Astrocyte (in vitro differentiated cells and primary cell): ENCODE measurements around the gene COL12A1. TPM values are rescaled to one million over a fixed set of nuclear protein-coding genes. Genes with fewer than 3 reads are reported as not detected.
A peak's percentile ranks its signal among the peaks of the same experiment; 100 is the strongest.

ENCODE experiments used
- DNase-seq: peaks from one replicate; pipeline ENCODE4 v3.0.0-alpha.2; 2010; ENCODE audit warnings: low read depth
- FAIRE-seq: peaks from 2 replicates; lab custom pipeline; 2011; peaks lifted over from hg19 to GRCh38; lab: Jason Lieb, UNC
- H2AFZ ChIP-seq: 2 replicates; pipeline ENCODE4 v1.6.0; 2012; ENCODE audit warnings: low read depth, low read length, inconsistent platforms
- H3K27ac ChIP-seq: 2 replicates; pipeline ENCODE4 v1.5.1; 2011; ENCODE audit warnings: low read depth, low read length, inconsistent platforms
- H3K27me3 ChIP-seq: 2 replicates; pipeline ENCODE4 v1.6.0; 2011; ENCODE audit warnings: low read length, inconsistent platforms; ENCODE audit not compliant: insufficient read depth
- H3K36me3 ChIP-seq: 2 replicates; pipeline ENCODE4 v1.5.1; 2011; ENCODE audit warnings: low read length, inconsistent platforms; ENCODE audit not compliant: insufficient read depth
- H3K4me1 ChIP-seq: 2 replicates; pipeline ENCODE4 v1.5.1; 2011; ENCODE audit warnings: low read length, inconsistent platforms; ENCODE audit not compliant: insufficient read depth
- H3K4me2 ChIP-seq: 2 replicates; pipeline ENCODE4 v1.6.0; 2012; ENCODE audit warnings: low read length, inconsistent platforms
- H3K4me3 ChIP-seq: 2 replicates; pipeline ENCODE4 v1.5.1; 2011; ENCODE audit warnings: low read depth, mild to moderate bottlenecking, low read length, inconsistent platforms; ENCODE audit not compliant: insufficient read depth
- H3K79me2 ChIP-seq: 2 replicates; pipeline ENCODE4 v1.6.0; 2012; ENCODE audit warnings: mild to moderate bottlenecking, low read length, inconsistent platforms; ENCODE audit not compliant: insufficient read depth
- H3K9ac ChIP-seq: 2 replicates; pipeline ENCODE4 v1.6.0; 2012; ENCODE audit warnings: mild to moderate bottlenecking, low read length, inconsistent platforms
- H3K9me3 ChIP-seq: 2 replicates; pipeline ENCODE4 v1.5.1; 2012; ENCODE audit warnings: low read depth, mild to moderate bottlenecking, low read length, inconsistent platforms; ENCODE audit not compliant: insufficient read depth
- H4K20me1 ChIP-seq: 2 replicates; pipeline ENCODE4 v1.6.0; 2012; ENCODE audit warnings: low read length, inconsistent platforms; ENCODE audit not compliant: insufficient read depth
- H3K27ac Mint-ChIP-seq: one replicate; pipeline ENCODE4 v1.8.0; 2021; ENCODE audit warnings: mild to moderate bottlenecking, mixed read lengths; ENCODE audit not compliant: unreplicated experiment
- H3K27me3 Mint-ChIP-seq: one replicate; pipeline ENCODE4 v1.8.0; 2021; ENCODE audit warnings: low read depth, mixed read lengths; ENCODE audit not compliant: unreplicated experiment
- H3K36me3 Mint-ChIP-seq: one replicate; pipeline ENCODE4 v1.8.0; 2021; ENCODE audit warnings: low read depth, mixed read lengths; ENCODE audit not compliant: unreplicated experiment
- H3K4me1 Mint-ChIP-seq: one replicate; pipeline ENCODE4 v1.8.0; 2021; ENCODE audit warnings: low read depth, mixed read lengths; ENCODE audit not compliant: unreplicated experiment
- H3K4me3 Mint-ChIP-seq: one replicate; pipeline ENCODE4 v1.8.0; 2021; ENCODE audit warnings: mild to moderate bottlenecking, moderate library complexity, mixed read lengths; ENCODE audit not compliant: unreplicated experiment
- H3K9me3 Mint-ChIP-seq: one replicate; pipeline ENCODE4 v1.8.0; 2021; ENCODE audit warnings: mild to moderate bottlenecking, mixed read lengths; ENCODE audit not compliant: unreplicated experiment
- CTCF ChIP-seq: IDR thresholded peaks from 2 replicates; pipeline ENCODE4 v1.5.1; 2011; ENCODE audit warnings: low read depth, mild to moderate bottlenecking, inconsistent platforms, low read length, moderate library complexity; ENCODE audit not compliant: insufficient read depth
- EZH2 ChIP-seq: IDR thresholded peaks from 2 replicates; pipeline ENCODE4 v1.6.1; 2012; ENCODE audit warnings: mild to moderate bottlenecking, low read length, inconsistent platforms; ENCODE audit not compliant: insufficient read depth
- total RNA-seq: library from RNA; stranded (reverse); gene quantifications from 2 replicates; pipeline ENCODE4 v1.2.1, GENCODE V29; 2021

Gene COL12A1
- total RNA-seq, 1 donor from 2014 or later, result 106 TPM

DNA sequence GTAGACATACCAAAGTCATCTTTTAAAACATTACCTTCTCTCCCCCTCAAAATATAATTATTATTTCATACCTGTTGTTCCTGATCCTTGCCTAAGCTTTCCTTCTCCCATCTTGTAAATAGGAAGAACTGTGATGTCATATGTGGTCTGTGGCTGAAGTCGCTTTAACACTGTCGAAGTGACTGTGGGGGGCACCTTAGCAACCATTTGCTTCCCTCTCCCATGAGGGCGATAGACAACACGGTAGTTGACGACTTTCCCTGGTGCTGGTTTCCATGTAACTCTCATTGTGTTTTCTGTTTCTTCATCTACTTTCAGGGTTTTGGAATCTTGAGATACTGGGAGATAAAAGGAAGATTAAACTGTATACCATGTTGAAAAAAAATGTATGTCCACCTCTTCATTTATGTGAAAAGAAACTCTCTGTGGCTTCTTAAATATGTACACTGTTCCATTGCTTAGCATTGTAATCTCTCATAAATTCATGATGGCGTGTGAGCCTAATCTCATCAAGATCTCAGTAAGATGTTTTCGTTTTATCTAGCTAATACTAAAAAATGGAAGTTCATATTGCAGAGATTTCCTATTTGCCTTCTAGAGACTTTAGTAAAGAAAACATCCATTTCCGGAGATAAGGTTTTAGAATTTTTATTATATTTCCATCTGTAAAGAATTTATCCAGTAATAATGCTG, 49.5 kb downstream of the COL12A1 start:
- Mint-ChIP-seq H3K36me3 (peaks cover 14% of the 10 kb centered on the region), H3K27me3 (no peaks in the 10 kb centered on the region), H3K27ac (no peak overlapping the region), H3K4me3 (no peak overlapping the region), H3K9me3 (no peaks in the 10 kb centered on the region), H3K4me1 (peaks cover 3% of the 10 kb centered on the region)
- H3K9ac ChIP-seq, result no peak overlapping the region
- H3K4me2 ChIP-seq, result no peak overlapping the region
- H3K9me3 ChIP-seq, result no peaks in the 10 kb centered on the region
- TF ChIP-seq CTCF (no peak), EZH2 (no peak)
- H2AFZ ChIP-seq, result no peak overlapping the region
- peaks cover 4% of the 10 kb centered on the region for H3K79me2 ChIP-seq
- DNase-seq (no peak), FAIRE-seq (no peak)
- no peak overlapping the region for H3K27ac ChIP-seq
- H4K20me1 ChIP-seq, result peaks cover 10% of the 10 kb centered on the region
- no peaks in the 10 kb centered on the region for H3K4me1 ChIP-seq
- no peaks in the 10 kb centered on the region for H3K27me3 ChIP-seq
- H3K4me3 ChIP-seq, result no peak overlapping the region
- peaks cover 6% of the 10 kb centered on the region for H3K36me3 ChIP-seq

DNA sequence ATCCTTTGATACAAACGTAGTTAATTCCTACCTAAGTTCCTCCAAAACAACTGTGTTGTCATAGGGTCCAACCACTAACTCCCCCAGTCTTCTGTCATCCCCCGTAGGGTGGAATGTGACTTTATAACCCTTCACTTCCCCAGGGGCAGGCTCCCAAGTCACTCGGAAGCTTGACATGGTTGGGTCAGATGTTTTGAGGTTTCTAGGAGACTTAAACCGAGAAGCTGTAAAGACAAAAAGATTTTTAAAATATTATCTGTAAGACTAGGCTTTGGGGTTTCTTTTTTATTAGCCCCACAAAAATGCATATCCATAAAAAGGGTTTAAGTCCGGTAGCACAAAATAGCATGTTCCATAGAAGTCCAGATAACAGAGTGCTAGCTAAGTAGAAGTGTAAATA, 50.2 kb downstream of the COL12A1 start:
- no peak for TF ChIP-seq CTCF
- no peak for TF ChIP-seq EZH2
- no peak overlapping the region for H3K4me3 Mint-ChIP-seq
- H3K36me3 ChIP-seq, result peaks cover 6% of the 10 kb centered on the region

GRCh38 chr6:75154973-75155372, 50.9 kb downstream of the COL12A1 start:
- no peaks in the 10 kb centered on the region for H3K9me3 ChIP-seq
- no peak overlapping the region for H3K4me3 ChIP-seq
- Mint-ChIP-seq H3K9me3 (no peaks in the 10 kb centered on the region), H3K4me1 (peaks cover 3% of the 10 kb centered on the region), H3K36me3 (peaks cover 17% of the 10 kb centered on the region), H3K27ac (no peak overlapping the region), H3K27me3 (no peaks in the 10 kb centered on the region), H3K4me3 (no peak overlapping the region)
- no peak overlapping the region for H3K9ac ChIP-seq
- no peaks in the 10 kb centered on the region for H3K79me2 ChIP-seq
- H4K20me1 ChIP-seq, result no peaks in the 10 kb centered on the region
- H3K27ac ChIP-seq, result no peak overlapping the region
- peak; percentile 9 for FAIRE-seq
- H3K36me3 ChIP-seq, result peaks cover 6% of the 10 kb centered on the region
- no peaks in the 10 kb centered on the region for H3K4me1 ChIP-seq
- H3K27me3 ChIP-seq, result no peaks in the 10 kb centered on the region
- no peak for DNase-seq
- no peak overlapping the region for H2AFZ ChIP-seq
- no peak overlapping the region for H3K4me2 ChIP-seq
- TF ChIP-seq CTCF (no peak), EZH2 (no peak)

More for the DNA sequence above, 50.2 kb downstream of the COL12A1 start:
- Mint-ChIP-seq H3K27ac (no peak overlapping the region), H3K36me3 (peaks cover 16% of the 10 kb centered on the region), H3K4me1 (peaks cover 3% of the 10 kb centered on the region), H3K9me3 (no peaks in the 10 kb centered on the region), H3K27me3 (no peaks in the 10 kb centered on the region)
- Histone ChIP-seq H3K27me3 (no peaks in the 10 kb centered on the region), H3K4me3 (no peak overlapping the region), H3K27ac (no peak overlapping the region), H3K79me2 (peaks cover under 1% of the 10 kb centered on the region), H2AFZ (no peak overlapping the region), H3K9me3 (no peaks in the 10 kb centered on the region), H3K4me2 (no peak overlapping the region), H3K4me1 (no peaks in the 10 kb centered on the region), H4K20me1 (peaks cover 6% of the 10 kb centered on the region), H3K9ac (no peak overlapping the region)
- no peak for DNase-seq
- no peak for FAIRE-seq
